DND-41 (cell line): ENCODE data around the gene PNKP.

ENCODE experiments used
- ATAC-seq: fragments of 200-7000 bp; cut with Tn5 transposase; 3 replicates; pipeline ENCODE4 v1.9.1; 2021; ENCODE audit warnings: low read depth; ENCODE audit not compliant: insufficient read depth
- DNase-seq: peaks from one replicate; pipeline ENCODE4 v3.0.0-alpha.2; 2020
- H2AFZ ChIP-seq: 2 replicates; pipeline ENCODE4 v1.6.0; 2012; ENCODE audit warnings: low read depth, low read length
- H3K27ac ChIP-seq: 2 replicates; pipeline ENCODE4 v1.5.1; 2012; ENCODE audit warnings: low read length, inconsistent platforms
- H3K27me3 ChIP-seq: fragments of 200-600 bp; sonication (generic); 2 replicates; pipeline ENCODE4 v1.6.0; 2012; ENCODE audit warnings: low read length, mild to moderate bottlenecking, inconsistent platforms; ENCODE audit not compliant: insufficient read depth, poor library complexity
- H3K36me3 ChIP-seq: 2 replicates; pipeline ENCODE4 v1.5.1; 2012; ENCODE audit warnings: low read length, inconsistent platforms; ENCODE audit not compliant: insufficient read depth
- H3K4me1 ChIP-seq: 2 replicates; pipeline ENCODE4 v1.5.1; 2012; ENCODE audit warnings: mild to moderate bottlenecking, low read length; ENCODE audit not compliant: insufficient read depth
- H3K4me2 ChIP-seq: 2 replicates; pipeline ENCODE4 v1.6.0; 2012; ENCODE audit warnings: mild to moderate bottlenecking, moderate library complexity, low read length, inconsistent platforms; ENCODE audit not compliant: insufficient read depth
- H3K4me3 ChIP-seq, 2 experiments: fragments of 200-600 bp in 1 of 2; shearing (Covaris generic) in 1 of 2; 2 replicates each; pipeline ENCODE4 v1.5.1; 2012 to 2016; ENCODE audit warnings: inconsistent platforms in 2 of 2, low read length in 2 of 2, mild to moderate bottlenecking in 2 of 2, low read depth in 1 of 2, moderate library complexity in 1 of 2
- H3K79me2 ChIP-seq: 2 replicates; pipeline ENCODE4 v1.6.0; 2012; ENCODE audit warnings: low read length, inconsistent platforms; ENCODE audit not compliant: insufficient read depth
- H3K9ac ChIP-seq: 2 replicates; pipeline ENCODE4 v1.6.0; 2012; ENCODE audit warnings: low read depth, mild to moderate bottlenecking, inconsistent platforms, low read length, moderate library complexity
- H3K9me3 ChIP-seq: 2 replicates; pipeline ENCODE4 v1.5.1; 2012; ENCODE audit warnings: low read length, moderate library complexity, mild to moderate bottlenecking, inconsistent platforms; ENCODE audit not compliant: insufficient read depth, severe bottlenecking
- H4K20me1 ChIP-seq: 2 replicates; pipeline ENCODE4 v1.6.0; 2012; ENCODE audit warnings: low read length; ENCODE audit not compliant: insufficient read depth
- EZH2 ChIP-seq: IDR thresholded peaks from 3 replicates; pipeline ENCODE4 v1.6.1; 2012; ENCODE audit warnings: borderline replicate concordance, low read depth, mild to moderate bottlenecking, moderate library complexity, low read length, inconsistent platforms; ENCODE audit not compliant: severe bottlenecking
- TF ChIP-seq, protein P1 (sequence below): IDR thresholded peaks from 2 replicates; pipeline ENCODE4 v1.5.1; 2012; ENCODE audit warnings: borderline replicate concordance, low read length, moderate library complexity, mild to moderate bottlenecking; ENCODE audit not compliant: poor library complexity, severe bottlenecking; ENCODE audit errors: extremely low read depth

The PNKP gene

DNA sequence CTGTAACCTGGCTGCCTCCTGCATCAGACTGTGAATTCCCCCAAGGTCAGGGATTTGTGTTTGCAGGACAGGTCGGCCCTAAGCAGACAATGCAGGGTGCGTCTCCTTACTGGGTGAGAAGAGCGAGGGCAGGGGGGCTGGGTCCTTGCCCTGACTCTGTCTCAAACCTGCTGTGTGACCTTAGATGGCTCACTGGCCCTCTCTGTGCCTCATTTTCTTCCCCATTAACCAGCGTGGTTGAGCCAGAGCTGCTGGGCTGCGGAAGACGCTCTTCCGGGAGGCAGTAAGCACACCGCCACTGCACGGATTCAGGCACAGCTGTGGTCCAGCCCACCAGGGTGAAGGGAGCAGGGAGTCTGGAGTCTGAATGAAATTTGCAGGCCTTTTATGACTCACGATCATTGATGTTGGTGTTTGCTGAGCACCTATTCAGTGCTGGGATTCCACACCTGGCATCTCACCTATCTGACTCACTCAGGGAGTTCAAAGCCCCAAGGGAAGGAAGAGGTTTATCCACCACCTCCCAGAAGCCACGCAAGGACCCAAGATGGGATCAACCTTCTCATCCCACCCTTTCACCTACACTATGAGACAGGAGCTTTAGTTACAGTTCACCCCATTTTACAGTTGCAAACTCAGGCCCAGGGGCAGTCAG, 7.3 kb upstream of the PNKP start:
- no peak overlapping the region for H3K27ac ChIP-seq
- ATAC-seq (no peak), DNase-seq (no peak)
- no peaks in the 10 kb centered on the region; the same call in 1 of the 2 replicates for H4K20me1 ChIP-seq
- H3K4me3 ChIP-seq = no peak overlapping the region
- peak overlapping the region; percentile 93 for H3K9ac ChIP-seq
- no peaks in the 10 kb centered on the region for H3K27me3 ChIP-seq
- TF ChIP-seq, protein P1, sequence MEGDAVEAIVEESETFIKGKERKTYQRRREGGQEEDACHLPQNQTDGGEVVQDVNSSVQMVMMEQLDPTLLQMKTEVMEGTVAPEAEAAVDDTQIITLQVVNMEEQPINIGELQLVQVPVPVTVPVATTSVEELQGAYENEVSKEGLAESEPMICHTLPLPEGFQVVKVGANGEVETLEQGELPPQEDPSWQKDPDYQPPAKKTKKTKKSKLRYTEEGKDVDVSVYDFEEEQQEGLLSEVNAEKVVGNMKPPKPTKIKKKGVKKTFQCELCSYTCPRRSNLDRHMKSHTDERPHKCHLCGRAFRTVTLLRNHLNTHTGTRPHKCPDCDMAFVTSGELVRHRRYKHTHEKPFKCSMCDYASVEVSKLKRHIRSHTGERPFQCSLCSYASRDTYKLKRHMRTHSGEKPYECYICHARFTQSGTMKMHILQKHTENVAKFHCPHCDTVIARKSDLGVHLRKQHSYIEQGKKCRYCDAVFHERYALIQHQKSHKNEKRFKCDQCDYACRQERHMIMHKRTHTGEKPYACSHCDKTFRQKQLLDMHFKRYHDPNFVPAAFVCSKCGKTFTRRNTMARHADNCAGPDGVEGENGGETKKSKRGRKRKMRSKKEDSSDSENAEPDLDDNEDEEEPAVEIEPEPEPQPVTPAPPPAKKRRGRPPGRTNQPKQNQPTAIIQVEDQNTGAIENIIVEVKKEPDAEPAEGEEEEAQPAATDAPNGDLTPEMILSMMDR = no peak
- no peak for TF ChIP-seq EZH2
- peaks cover 51% of the 10 kb centered on the region for H3K4me1 ChIP-seq
- H3K36me3 ChIP-seq = peaks cover 27% of the 10 kb centered on the region
- H3K79me2 ChIP-seq = peaks cover 39% of the 10 kb centered on the region
- no peaks in the 10 kb centered on the region for H3K9me3 ChIP-seq
- H3K4me2 ChIP-seq = peak overlapping the region; percentile 98
- H2AFZ ChIP-seq = no peak overlapping the region

DNA sequence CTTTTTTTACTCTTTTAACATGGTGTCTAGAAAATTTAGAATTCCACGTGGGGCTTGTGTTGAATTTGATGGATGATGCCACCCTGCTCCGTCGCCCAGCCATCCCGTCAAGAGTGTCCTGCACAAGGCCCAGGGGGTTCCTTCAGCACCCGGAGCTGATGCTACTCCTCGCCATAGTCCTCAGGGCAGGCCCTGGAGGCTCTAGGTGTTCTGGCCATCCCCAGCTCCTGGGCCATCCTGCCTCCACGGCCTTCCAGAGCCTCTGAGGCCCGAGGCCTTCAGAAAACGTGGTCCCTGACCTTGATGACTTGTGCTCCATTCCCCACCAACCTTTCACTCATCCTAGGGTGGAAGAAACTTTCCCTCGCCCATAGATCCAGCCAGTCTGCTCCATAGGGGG, 6.5 kb upstream of the PNKP start:
- DNase-seq (no peak), ATAC-seq (no peak)
- Histone ChIP-seq H3K9ac (peak overlapping the region; percentile 12; the same call in 1 of the 2 replicates), H3K4me1 (peaks cover 47% of the 10 kb centered on the region), H3K4me3 (no peak overlapping the region), H3K4me2 (no peak overlapping the region), H3K9me3 (no peaks in the 10 kb centered on the region), H3K27me3 (no peaks in the 10 kb centered on the region), H3K36me3 (peaks cover 20% of the 10 kb centered on the region), H2AFZ (no peak overlapping the region), H4K20me1 (no peaks in the 10 kb centered on the region; the same call in 1 of the 2 replicates), H3K27ac (no peak overlapping the region), H3K79me2 (peaks cover 35% of the 10 kb centered on the region)
- TF ChIP-seq, protein P1 = no peak

DNA sequence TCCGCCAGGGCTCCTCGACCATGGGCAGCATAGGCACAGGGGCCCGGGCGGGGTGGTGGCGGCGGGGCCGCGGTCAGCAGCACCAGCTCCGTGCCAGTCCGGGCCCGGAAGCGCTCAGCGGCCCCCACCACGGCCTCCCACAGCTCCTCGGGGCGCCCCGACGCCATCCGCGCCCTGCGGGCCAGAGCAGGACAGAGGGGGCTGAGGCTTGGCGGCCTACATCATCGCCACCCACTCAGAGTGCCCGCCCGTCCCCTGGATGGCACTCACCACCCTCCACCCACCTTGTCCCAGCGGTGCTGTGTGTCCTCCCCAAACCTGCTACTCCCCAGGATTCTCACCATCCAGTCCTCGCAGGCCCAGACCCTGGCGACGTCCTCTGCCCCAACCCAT, 5.7 kb upstream of the PNKP start:
- peaks cover 47% of the 10 kb centered on the region for H3K4me1 ChIP-seq
- TF ChIP-seq, protein P1 = no peak
- H3K9ac ChIP-seq = no peak overlapping the region
- H3K27me3 ChIP-seq = no peaks in the 10 kb centered on the region
- H3K4me3 ChIP-seq = no peak overlapping the region
- ATAC-seq (no peak), DNase-seq (no peak)
- H3K36me3 ChIP-seq = peaks cover 17% of the 10 kb centered on the region
- H3K9me3 ChIP-seq = no peaks in the 10 kb centered on the region
- H3K27ac ChIP-seq = no peak overlapping the region
- H3K4me2 ChIP-seq = no peak overlapping the region
- H4K20me1 ChIP-seq = no peaks in the 10 kb centered on the region; the same call in 1 of the 2 replicates
- no peak overlapping the region for H2AFZ ChIP-seq
- peaks cover 28% of the 10 kb centered on the region for H3K79me2 ChIP-seq
